Measurements from ENCODE around the gene IL21R.
"Not testable (repeated sequence)": the region's sequence is repeated elsewhere in the genome, so short reads cannot be mapped to it uniquely, and the experiment has no call there.

Gene IL21R

DNA sequence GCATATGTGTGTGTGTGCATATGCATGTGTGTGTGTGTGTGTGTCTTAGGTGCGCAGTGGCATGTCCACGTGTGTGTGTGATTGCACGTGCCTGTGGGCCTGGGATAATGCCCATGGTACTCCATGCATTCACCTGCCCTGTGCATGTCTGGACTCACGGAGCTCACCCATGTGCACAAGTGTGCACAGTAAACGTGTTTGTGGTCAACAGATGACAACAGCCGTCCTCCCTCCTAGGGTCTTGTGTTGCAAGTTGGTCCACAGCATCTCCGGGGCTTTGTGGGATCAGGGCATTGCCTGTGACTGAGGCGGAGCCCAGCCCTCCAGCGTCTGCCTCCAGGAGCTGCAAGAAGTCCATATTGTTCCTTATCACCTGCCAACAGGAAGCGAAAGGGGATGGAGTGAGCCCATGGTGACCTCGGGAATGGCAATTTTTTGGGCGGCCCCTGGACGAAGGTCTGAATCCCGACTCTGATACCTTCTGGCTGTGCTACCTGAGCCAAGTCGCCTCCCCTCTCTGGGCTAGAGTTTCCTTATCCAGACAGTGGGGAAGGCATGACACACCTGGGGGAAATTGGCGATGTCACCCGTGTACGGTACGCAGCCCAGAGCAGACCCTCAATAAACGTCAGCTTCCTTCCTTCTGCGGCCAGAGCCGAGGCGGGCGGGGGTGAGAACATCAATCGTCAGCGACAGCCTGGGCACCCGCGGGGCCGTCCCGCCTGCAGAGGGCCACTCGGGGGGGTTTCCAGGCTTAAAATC, 47.6 kb downstream of the IL21R start:
- no peak overlapping the region for H3K4me3 ChIP-seq (ENCODE audit: control insufficient read depth, low read depth, low read length)
- no peak for DNase-seq (ENCODE audit: low read depth)
- TF ChIP-seq, protein P1, sequence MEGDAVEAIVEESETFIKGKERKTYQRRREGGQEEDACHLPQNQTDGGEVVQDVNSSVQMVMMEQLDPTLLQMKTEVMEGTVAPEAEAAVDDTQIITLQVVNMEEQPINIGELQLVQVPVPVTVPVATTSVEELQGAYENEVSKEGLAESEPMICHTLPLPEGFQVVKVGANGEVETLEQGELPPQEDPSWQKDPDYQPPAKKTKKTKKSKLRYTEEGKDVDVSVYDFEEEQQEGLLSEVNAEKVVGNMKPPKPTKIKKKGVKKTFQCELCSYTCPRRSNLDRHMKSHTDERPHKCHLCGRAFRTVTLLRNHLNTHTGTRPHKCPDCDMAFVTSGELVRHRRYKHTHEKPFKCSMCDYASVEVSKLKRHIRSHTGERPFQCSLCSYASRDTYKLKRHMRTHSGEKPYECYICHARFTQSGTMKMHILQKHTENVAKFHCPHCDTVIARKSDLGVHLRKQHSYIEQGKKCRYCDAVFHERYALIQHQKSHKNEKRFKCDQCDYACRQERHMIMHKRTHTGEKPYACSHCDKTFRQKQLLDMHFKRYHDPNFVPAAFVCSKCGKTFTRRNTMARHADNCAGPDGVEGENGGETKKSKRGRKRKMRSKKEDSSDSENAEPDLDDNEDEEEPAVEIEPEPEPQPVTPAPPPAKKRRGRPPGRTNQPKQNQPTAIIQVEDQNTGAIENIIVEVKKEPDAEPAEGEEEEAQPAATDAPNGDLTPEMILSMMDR (conservative IDR thresholded peaks at IDR 0.05; ENCODE audit: control insufficient read depth, insufficient read depth, low read depth, low read length) = no peak

DNA sequence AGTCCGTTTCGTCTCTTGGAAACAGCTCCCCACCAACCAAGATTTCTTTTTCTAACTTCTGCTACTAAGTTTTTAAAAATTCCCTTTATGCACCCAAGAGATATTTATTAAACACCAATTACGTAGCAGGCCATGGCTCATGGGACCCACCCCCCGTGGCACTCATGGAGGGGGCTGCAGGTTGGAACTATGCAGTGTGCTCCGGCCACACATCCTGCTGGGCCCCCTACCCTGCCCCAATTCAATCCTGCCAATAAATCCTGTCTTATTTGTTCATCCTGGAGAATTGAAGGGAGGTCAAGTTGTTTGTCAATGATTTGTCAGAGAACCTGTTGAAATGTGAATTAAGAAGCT, 48.2 kb downstream of the IL21R start:
- no peak overlapping the region for H3K4me3 ChIP-seq (ENCODE audit: control insufficient read depth, low read depth, low read length)
- TF ChIP-seq, protein P1 (conservative IDR thresholded peaks at IDR 0.05; ENCODE audit: control insufficient read depth, insufficient read depth, low read depth, low read length) = no peak
- DNase-seq (ENCODE audit: low read depth) = no peak

DNA sequence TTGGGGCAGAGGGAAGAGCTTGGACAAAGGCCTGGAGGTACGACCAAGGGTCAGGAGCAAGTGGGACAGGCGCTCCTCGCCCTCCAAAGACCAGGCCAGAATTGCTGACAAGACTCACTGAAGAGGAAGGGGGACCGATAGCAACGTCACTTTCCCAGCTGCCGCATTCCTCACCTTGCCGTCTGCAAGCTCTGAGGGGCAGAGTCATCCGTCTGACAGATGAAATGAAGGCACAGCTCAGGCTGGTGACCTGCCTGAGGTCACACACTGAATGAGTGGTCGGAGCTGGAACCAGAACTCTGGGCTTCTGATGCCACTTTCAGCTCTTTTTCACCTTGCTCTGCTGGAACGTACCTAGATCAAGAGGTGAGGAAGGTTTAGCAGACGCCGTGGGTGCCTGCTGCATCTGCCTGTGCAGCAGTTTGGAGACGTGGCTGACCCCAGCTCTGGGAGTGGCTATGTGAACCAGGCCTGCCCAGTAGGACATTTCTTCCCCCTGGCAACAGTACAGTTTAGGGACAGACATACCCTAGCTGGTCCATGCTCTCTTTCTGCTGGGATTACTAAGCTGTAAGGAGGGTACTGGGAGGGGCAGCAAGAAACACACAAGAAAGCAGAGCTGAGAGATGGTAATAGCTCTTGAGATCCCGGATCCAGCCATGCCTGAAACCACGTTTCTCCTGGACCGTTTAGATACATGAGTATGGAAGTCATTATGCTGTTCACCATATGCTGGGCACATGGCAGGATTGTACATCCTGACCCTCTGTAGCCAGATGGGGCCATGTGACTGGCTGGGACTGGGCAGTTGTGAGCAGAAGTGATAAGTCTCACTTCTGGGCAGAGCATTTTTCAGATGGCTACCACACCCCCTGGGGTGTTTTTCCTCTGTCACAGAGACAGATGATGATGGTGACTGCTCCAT, 50.9 kb downstream of the IL21R start:
- TF ChIP-seq, protein P1 (conservative IDR thresholded peaks at IDR 0.05; ENCODE audit: control insufficient read depth, insufficient read depth, low read depth, low read length) = no peak
- DNase-seq (ENCODE audit: low read depth) = peak; percentile 39
- H3K4me3 ChIP-seq (ENCODE audit: control insufficient read depth, low read depth, low read length) = no peak overlapping the region

DNA sequence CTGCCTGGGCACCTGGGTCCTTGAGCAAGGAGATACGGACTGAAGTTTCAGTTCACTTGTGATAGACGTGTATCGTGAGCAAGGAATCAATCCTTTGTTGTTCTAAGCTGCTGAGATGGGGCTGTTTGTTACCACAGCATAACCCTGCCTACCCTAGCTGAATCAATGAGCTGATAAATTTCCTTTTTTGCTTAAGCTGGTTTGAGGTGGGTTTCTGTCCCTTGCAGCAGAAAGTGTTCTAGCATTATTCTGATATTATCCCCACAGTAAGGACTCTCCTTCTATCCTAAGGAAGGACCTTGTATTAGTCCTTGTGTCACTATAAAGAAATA, 51.5 kb downstream of the IL21R start:
- no peak for DNase-seq (ENCODE audit: low read depth)
- TF ChIP-seq, protein P1 (conservative IDR thresholded peaks at IDR 0.05; ENCODE audit: control insufficient read depth, insufficient read depth, low read depth, low read length) = no peak
- H3K4me3 ChIP-seq (ENCODE audit: control insufficient read depth, low read depth, low read length) = no peak overlapping the region

DNA sequence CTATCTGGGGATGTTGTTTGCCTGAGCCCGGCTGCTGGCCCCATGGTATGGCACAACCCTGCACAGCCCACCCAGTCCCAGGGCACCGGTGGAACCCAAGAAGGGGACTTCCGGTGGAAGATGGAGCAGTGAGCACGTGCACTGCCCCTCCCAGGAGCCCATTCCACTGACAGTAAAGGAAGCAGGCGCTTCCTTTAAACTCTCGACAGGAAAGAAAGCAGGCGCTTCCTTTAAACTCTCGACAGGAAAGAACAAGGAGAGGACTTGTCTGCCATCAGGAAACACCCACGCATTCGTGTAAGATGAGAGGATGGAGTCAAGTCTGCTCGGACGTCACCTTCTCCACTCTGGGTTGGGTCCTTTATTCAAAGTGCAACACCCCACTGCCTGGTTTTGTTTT, 53.7 kb downstream of the IL21R start:
- no peak overlapping the region for H3K4me3 ChIP-seq (ENCODE audit: control insufficient read depth, low read depth, low read length)
- TF ChIP-seq, protein P1 (conservative IDR thresholded peaks at IDR 0.05; ENCODE audit: control insufficient read depth, insufficient read depth, low read depth, low read length) = no peak
- DNase-seq (ENCODE audit: low read depth) = peak; percentile 14

DNA sequence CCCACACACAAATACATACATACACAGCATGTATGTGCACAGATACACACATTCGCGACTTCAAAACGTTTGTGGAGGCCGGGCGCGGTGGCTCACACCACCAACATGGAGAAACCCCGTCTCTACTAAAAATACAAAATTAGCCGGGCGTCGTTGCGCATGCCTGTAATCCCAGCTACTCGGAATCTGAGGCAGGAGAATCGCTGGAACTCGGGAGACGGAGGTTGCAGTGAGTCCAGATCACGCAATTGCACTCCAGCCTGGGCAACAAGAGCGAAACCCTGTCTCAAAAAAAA, 55.6 kb downstream of the IL21R start:
- H3K4me3 ChIP-seq (ENCODE audit: control insufficient read depth, low read depth, low read length); DNase-seq (ENCODE audit: low read depth): not testable (repeated sequence)

DNA sequence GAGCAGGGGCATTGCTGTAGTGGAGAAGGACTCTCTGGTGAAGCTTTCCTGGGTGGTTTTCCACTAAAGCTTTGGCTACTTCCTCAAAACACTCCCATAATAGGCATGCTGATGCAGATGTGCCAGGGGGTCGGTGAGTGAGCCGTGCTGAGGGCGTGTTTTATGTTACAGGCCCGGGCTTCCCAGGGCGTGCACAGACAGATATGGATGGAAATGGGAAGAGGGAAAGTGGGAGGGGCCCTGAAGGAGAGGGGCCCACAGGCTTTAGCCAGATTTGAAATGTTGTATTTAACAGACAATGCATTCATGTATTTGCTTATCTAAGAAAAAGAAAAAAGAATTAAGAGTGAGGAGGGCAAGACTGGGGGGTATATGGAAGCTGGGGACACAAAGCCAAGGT, 56.3 kb downstream of the IL21R start:
- TF ChIP-seq, protein P1 (conservative IDR thresholded peaks at IDR 0.05; ENCODE audit: control insufficient read depth, insufficient read depth, low read depth, low read length) = no peak
- DNase-seq (ENCODE audit: low read depth) = no peak
- no peak overlapping the region for H3K4me3 ChIP-seq (ENCODE audit: control insufficient read depth, low read depth, low read length)

Data from fibroblast of mammary gland (primary cell).